KMS-11 (cell line): ENCODE measurements around the gene GALE.
"Not testable (repeated sequence)": the region's sequence is repeated elsewhere in the genome, so short reads cannot be mapped to it uniquely, and the experiment has no call there.

Experiments used
- H2AFZ ChIP-seq: fragments of 200-600 bp; sonication (generic); 2 replicates; pipeline ENCODE4 v1.6.1; 2016; ENCODE audit warnings: antibody characterized with exemption, mixed run types, low read depth
- H3K27ac ChIP-seq: fragments of 200-600 bp; sonication (generic); 2 replicates; pipeline ENCODE4 v1.6.1; 2016; ENCODE audit warnings: mild to moderate bottlenecking, mixed run types
- H3K27me3 ChIP-seq: fragments of 200-600 bp; sonication (generic); 2 replicates; pipeline ENCODE4 v1.6.1; 2017; ENCODE audit warnings: mild to moderate bottlenecking, low read depth, mixed run types, moderate library complexity; ENCODE audit not compliant: insufficient read depth
- H3K36me3 ChIP-seq: fragments of 200-600 bp; sonication (generic); 2 replicates; pipeline ENCODE4 v1.6.1; 2017; ENCODE audit warnings: mild to moderate bottlenecking, mixed run types; ENCODE audit not compliant: insufficient read depth
- H3K4me1 ChIP-seq: fragments of 200-600 bp; sonication (generic); 2 replicates; pipeline ENCODE4 v1.6.1; 2016; ENCODE audit warnings: mild to moderate bottlenecking, low read depth, mixed run types; ENCODE audit not compliant: poor library complexity, severe bottlenecking
- H3K4me2 ChIP-seq: fragments of 200-600 bp; sonication (generic); 2 replicates; pipeline ENCODE4 v1.7.0; 2016; ENCODE audit warnings: mild to moderate bottlenecking, mixed run types
- H3K4me3 ChIP-seq: fragments of 200-600 bp; sonication (generic); IDR thresholded peaks from 2 replicates; pipeline ENCODE4 v1.6.1; 2017; ENCODE audit warnings: low read depth, low read length, mixed read lengths; ENCODE audit not compliant: insufficient read depth
- H3K79me2 ChIP-seq: fragments of 200-600 bp; sonication (generic); 2 replicates; pipeline ENCODE4 v1.6.1; 2016; ENCODE audit warnings: low read depth, mixed run types; ENCODE audit not compliant: insufficient read depth
- H3K9ac ChIP-seq: fragments of 200-600 bp; sonication (generic); 2 replicates; pipeline ENCODE4 v1.6.1; 2016; ENCODE audit warnings: mild to moderate bottlenecking, mixed run types
- H4K20me1 ChIP-seq: fragments of 200-600 bp; sonication (generic); 2 replicates; pipeline ENCODE4 v1.6.1; 2016; ENCODE audit warnings: mild to moderate bottlenecking, mixed run types; ENCODE audit not compliant: insufficient read depth
- TF ChIP-seq, protein P1 (sequence below): fragments of 200-600 bp; sonication (generic); conservative IDR thresholded peaks from 2 replicates; pipeline ENCODE4 v1.6.1; 2017; ENCODE audit warnings: low read depth, mild to moderate bottlenecking, antibody characterized with exemption, low read length, moderate library complexity, mixed read lengths

Gene GALE

DNA sequence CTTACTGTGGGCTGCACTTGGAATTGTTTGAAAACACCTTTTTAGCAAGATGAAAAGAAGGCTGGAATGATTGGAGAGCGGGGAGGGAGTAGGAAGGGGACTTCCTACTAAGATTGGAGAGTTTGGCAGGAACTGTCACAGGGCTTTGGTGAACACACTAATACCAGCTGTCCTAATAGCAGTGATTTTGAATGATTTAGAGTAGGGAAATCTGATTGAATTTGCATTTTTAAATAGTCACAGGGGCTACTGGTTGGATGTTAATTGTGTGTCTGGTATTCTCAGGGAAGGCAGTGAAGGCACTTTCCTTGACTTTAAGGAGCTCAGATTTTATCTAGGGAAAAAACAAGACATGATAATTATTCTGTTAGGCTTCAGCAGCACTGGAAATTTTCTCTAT, 27.2 kb upstream of the GALE start:
- no peak overlapping the region for H3K27ac ChIP-seq
- H3K4me2 ChIP-seq, result no peak overlapping the region
- no peaks in the 10 kb centered on the region for H3K79me2 ChIP-seq
- no peak overlapping the region for H3K9ac ChIP-seq
- no peaks in the 10 kb centered on the region for H3K36me3 ChIP-seq
- no peak overlapping the region for H2AFZ ChIP-seq
- no peak overlapping the region for H3K4me3 ChIP-seq
- TF ChIP-seq, protein P1, sequence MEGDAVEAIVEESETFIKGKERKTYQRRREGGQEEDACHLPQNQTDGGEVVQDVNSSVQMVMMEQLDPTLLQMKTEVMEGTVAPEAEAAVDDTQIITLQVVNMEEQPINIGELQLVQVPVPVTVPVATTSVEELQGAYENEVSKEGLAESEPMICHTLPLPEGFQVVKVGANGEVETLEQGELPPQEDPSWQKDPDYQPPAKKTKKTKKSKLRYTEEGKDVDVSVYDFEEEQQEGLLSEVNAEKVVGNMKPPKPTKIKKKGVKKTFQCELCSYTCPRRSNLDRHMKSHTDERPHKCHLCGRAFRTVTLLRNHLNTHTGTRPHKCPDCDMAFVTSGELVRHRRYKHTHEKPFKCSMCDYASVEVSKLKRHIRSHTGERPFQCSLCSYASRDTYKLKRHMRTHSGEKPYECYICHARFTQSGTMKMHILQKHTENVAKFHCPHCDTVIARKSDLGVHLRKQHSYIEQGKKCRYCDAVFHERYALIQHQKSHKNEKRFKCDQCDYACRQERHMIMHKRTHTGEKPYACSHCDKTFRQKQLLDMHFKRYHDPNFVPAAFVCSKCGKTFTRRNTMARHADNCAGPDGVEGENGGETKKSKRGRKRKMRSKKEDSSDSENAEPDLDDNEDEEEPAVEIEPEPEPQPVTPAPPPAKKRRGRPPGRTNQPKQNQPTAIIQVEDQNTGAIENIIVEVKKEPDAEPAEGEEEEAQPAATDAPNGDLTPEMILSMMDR, result no peak
- peaks cover 12% of the 10 kb centered on the region for H3K4me1 ChIP-seq
- H3K27me3 ChIP-seq, result no peaks in the 10 kb centered on the region
- no peaks in the 10 kb centered on the region for H4K20me1 ChIP-seq

DNA sequence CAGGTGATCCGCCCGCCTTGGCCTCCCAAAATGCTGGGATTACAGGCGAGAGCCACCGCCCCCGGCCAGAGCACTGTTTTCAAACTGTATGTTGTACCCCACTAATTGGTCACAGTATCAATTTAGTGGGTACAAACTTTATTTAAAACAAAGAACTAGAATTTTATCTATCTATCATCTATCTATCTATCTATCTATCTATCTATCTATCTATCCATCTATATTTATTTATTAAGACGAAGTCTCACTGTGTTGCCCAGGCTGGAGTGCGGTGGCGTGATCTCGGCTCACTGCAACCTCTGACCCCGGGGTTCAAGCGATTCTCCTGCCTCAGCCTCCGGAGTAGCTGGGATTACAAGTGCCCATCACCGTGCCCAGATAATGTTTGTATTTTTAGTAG, 26.0 kb upstream of the GALE start:
- H3K4me3 ChIP-seq, H3K9ac ChIP-seq, H3K27me3 ChIP-seq, H4K20me1 ChIP-seq, H3K79me2 ChIP-seq, H3K27ac ChIP-seq, H3K36me3 ChIP-seq: not testable (repeated sequence)
- Histone ChIP-seq H3K4me2 (peak overlapping the region; percentile 91; the same call in 1 of the 2 replicates), H3K4me1 (peaks cover 12% of the 10 kb centered on the region), H2AFZ (peak overlapping the region; percentile 92; the same call in 1 of the 2 replicates)

DNA sequence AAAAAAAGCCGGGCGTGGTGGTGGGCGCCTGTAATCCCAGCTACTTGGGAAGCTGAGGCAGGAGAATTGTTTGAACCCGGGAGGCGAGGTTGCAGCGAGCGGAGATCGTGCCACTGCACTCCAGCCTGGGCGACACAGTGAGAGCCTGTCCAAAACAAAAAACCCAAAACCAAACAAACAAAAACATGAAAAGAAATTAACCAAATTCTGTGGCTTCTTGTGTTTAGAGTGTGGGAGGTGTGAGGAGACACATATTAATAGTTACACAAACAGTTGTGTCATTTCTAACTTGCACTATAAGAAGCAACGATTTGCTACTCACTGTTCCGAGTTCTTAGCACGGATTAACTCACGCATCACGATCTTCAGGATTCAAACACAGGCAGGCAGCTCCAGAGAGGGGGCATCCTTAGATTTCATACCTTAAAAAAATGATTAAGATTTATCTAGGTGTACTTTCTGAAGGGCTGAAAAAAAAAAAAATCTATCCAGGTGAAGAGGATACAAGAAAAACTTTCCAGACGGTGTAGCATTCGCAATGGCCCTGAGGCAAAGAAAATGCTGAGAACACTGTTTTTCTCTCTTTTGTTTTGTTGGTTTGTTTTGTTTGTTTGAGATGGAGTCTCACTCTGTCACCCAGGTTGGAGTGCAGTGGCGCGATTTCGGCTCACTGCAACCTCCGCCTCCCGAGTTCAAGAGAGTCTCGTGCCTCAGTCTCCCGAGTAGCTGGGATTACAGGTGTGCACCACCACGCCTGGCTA, 25.4 kb upstream of the GALE start:
- Histone ChIP-seq H3K9ac (peak overlapping the region; percentile 79; the same call in 1 of the 2 replicates), H3K4me3 (no peak overlapping the region), H3K4me1 (peaks cover 12% of the 10 kb centered on the region), H2AFZ (peak overlapping the region; percentile 92), H3K79me2 (no peaks in the 10 kb centered on the region), H3K27me3 (no peaks in the 10 kb centered on the region), H3K36me3 (no peaks in the 10 kb centered on the region), H4K20me1 (no peaks in the 10 kb centered on the region), H3K4me2 (peak overlapping the region; percentile 91), H3K27ac (no peak overlapping the region)
- TF ChIP-seq, protein P1, result no peak

DNA sequence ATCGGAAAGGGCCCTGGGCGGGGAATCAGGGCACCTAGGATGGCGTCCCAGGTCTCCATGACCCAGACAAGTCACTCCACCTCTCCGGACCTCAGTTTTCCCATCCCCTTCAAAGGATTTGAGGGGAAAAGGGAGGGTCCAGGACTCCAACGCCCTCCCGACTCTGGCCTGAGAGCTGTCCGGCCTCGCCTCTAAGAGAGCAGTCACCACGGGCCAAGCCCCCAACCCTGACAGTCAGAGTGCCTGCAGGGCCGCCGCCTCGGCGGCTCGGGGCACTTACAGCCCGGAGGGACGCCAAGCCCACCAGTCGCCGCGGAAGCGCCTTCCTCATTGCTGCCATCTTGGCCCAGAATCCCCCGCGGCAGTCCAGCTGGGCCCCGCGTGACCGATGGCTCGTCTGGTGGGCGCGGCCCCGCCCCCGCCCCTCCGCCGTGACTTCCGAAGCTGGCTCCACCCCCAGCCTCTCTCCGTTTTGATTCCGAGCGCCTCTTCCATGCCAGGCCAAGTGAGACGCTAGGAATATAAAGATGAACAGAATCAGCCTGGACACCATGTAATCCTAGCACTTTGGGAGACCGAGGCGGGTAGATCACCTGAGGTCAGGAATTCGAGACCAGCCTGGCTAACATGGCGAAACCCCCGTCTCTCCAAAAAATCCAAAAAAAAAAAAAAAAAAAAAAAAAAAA, 24.7 kb upstream of the GALE start, which contains the start of gene HMGCL:
Gene HMGCL (minus strand): TSS at position 354 of the 686 bp plus-strand sequence. CDS start 14 bp downstream, at position 340.
- Histone ChIP-seq H2AFZ (peak within 1 kb of the TSS; percentile 92), H3K4me1 (peaks cover 12% of the 10 kb centered on the region), H4K20me1 (no peaks in the 10 kb centered on the region), H3K4me3 (peak within 1 kb of the TSS; percentile 94), H3K36me3 (no peaks in the 10 kb centered on the region), H3K9ac (peak within 1 kb of the TSS; percentile 79), H3K4me2 (peak within 1 kb of the TSS; percentile 91), H3K79me2 (no peaks in the 10 kb centered on the region), H3K27me3 (no peaks in the 10 kb centered on the region), H3K27ac (no peak within 1 kb of the TSS)
- TF ChIP-seq, protein P1, result no peak
